GM12873 (cell line): Measurements from ENCODE around the gene KLKB1.

Experiments used
- CTCF ChIP-seq: IDR thresholded peaks from 2 replicates; pipeline ENCODE4 v1.5.1; 2012; ENCODE audit warnings: low read depth, mild to moderate bottlenecking, moderate library complexity, low read length, control low read depth; ENCODE audit not compliant: insufficient read depth; ENCODE audit errors: missing control alignments

KLKB1 gene

GRCh38 chr4:186227221-186227620 lies at the start of gene KLKB1:
Gene KLKB1, plus strand, starts transcription at chr4:186227507. Its CDS starts 689 bp downstream, at chr4:186228196.
- TF ChIP-seq CTCF: no peak

- TF ChIP-seq CTCF: no peak
Observed at GRCh38 chr4:186188107-186188506, 39.2 kb upstream of the KLKB1 start.

- no peak for TF ChIP-seq CTCF
Observed at GRCh38 chr4:186189656-186190055, 37.7 kb upstream of the KLKB1 start.

GRCh38 chr4:186190581-186191199 lies 36.6 kb upstream of the KLKB1 start:
- peak; percentile 29 for TF ChIP-seq CTCF

GRCh38 chr4:186191200-186192065 lies 35.9 kb upstream of the KLKB1 start, which contains the start of gene CYP4V2:
Gene CYP4V2, plus strand, starts transcription at chr4:186191567. Its CDS starts 257 bp downstream, at chr4:186191824.
- TF ChIP-seq CTCF: peak; percentile 48

GRCh38 chr4:186192066-186192612 lies 35.2 kb upstream of the KLKB1 start:
- TF ChIP-seq CTCF: no peak

GRCh38 chr4:186193851-186194250 lies 33.5 kb upstream of the KLKB1 start:
- no peak for TF ChIP-seq CTCF
